ENCODE measurements around the gene EPB41L4B. TPM values are rescaled to one million over a fixed set of nuclear protein-coding genes. Genes with fewer than 3 reads are reported as not detected.
A peak's percentile ranks its signal among the peaks of the same experiment; 100 is the strongest.

Gene EPB41L4B
- total RNA-seq, 2 donors from 2014 or later: 41.9 to 122 TPM

GRCh38 chr9:109267555-109267954 lies 53.3 kb downstream of the EPB41L4B start:
- DNase-seq (no peak), ATAC-seq (no peak)
- Histone ChIP-seq H3K27me3 (no peaks in the 10 kb centered on the region), H3K36me3 (replicated peaks in 1 of 2; ENCODE audit: insufficient read depth in 1 of 2, low read depth in 2 of 2) (no peaks in the 10 kb centered on the region), H3K9me3 (no peaks in the 10 kb centered on the region), H3K27ac (no peak overlapping the region), H3K4me3 (no peak overlapping the region), H3K4me1 (peaks cover 66% of the 10 kb centered on the region)
- WGBS, 2 donors: 96% methylated on average over 3 of the region's 3 CpGs
- TF ChIP-seq POLR2A (IDR thresholded peaks at IDR 0.05): no peak
- TF ChIP-seq CTCF (IDR thresholded peaks at IDR 0.05): no peak
- intact Hi-C loops (cut with DNase I): no loop called here

GRCh38 chr9:109264877-109265587 lies 55.8 kb downstream of the EPB41L4B start:
- H3K4me1 ChIP-seq: peaks cover 45% of the 10 kb centered on the region
- DNase-seq (peak; percentile 82 to 91 (median 87)), ATAC-seq (peak; percentile 89)
- WGBS, 2 donors: 23 to 36% methylated on average over 11 to 13 of the region's 13 CpGs
- intact Hi-C loops (cut with DNase I): no loop called here
- peak overlapping the region; percentile 69 to 87 (median 78) for H3K27ac ChIP-seq
- no peaks in the 10 kb centered on the region for H3K36me3 ChIP-seq (replicated peaks in 1 of 2; ENCODE audit: insufficient read depth in 1 of 2, low read depth in 2 of 2)
- no peaks in the 10 kb centered on the region for H3K9me3 ChIP-seq
- TF ChIP-seq CTCF (IDR thresholded peaks at IDR 0.05): no peak
- TF ChIP-seq POLR2A (IDR thresholded peaks at IDR 0.05): no peak
- no peak overlapping the region for H3K4me3 ChIP-seq
- no peaks in the 10 kb centered on the region for H3K27me3 ChIP-seq

GRCh38 chr9:109263358-109263757 lies 57.5 kb downstream of the EPB41L4B start:
- intact Hi-C loops (cut with DNase I): no loop called here
- TF ChIP-seq POLR2A (IDR thresholded peaks at IDR 0.05) (no peak), CTCF (IDR thresholded peaks at IDR 0.05) (no peak)
- WGBS, 2 donors: 47% methylated on average over 3 of the region's 3 CpGs
- ATAC-seq (no peak), DNase-seq (no peak)
- Histone ChIP-seq H3K27ac (peak overlapping the region; percentile 69 to 87 (median 78)), H3K4me3 (no peak overlapping the region), H3K36me3 (replicated peaks in 1 of 2; ENCODE audit: insufficient read depth in 1 of 2, low read depth in 2 of 2) (no peaks in the 10 kb centered on the region), H3K27me3 (no peaks in the 10 kb centered on the region), H3K9me3 (no peaks in the 10 kb centered on the region), H3K4me1 (peaks cover 49% of the 10 kb centered on the region)

GRCh38 chr9:109258481-109259302 lies 62.2 kb downstream of the EPB41L4B start:
- intact Hi-C loops (cut with DNase I): no loop called here
- DNase-seq (peak in 3 of 4 donors; percentile 44 to 49 (median 47)), ATAC-seq (no peak)
- Histone ChIP-seq H3K4me1 (peaks cover 40% of the 10 kb centered on the region), H3K4me3 (no peak overlapping the region), H3K9me3 (no peaks in the 10 kb centered on the region), H3K27ac (peak overlapping the region in 2 of 4 donors; percentile 9 to 27), H3K27me3 (no peaks in the 10 kb centered on the region), H3K36me3 (replicated peaks in 1 of 2; ENCODE audit: insufficient read depth in 1 of 2, low read depth in 2 of 2) (peaks cover 0 to 3% of the 10 kb centered on the region in 2 donors)
- no peak for TF ChIP-seq CTCF (IDR thresholded peaks at IDR 0.05)
- TF ChIP-seq POLR2A (IDR thresholded peaks at IDR 0.05): no peak
- WGBS, 2 donors: 33 to 44% methylated on average over 10 to 11 of the region's 11 CpGs

Measured in body of pancreas (tissue), 4 donors.